Posterior cingulate gyrus (tissue), 11 donors: ENCODE measurements around the gene HTATSF1.

Experiments used
- DNase-seq, 10 donors: peaks; one replicate each; pipeline versions ENCODE4 v3.0.0 to v3.0.0-alpha.2; 2020 to 2021; ENCODE audit warnings: mixed read lengths in 3 of 10
- intact Hi-C: fragments of 100-400 bp; cut with DNase I; formaldehyde crosslinking; loops from one replicate; pipeline ENCODE4 v1.15.1; 2023

HTATSF1 gene

DNA sequence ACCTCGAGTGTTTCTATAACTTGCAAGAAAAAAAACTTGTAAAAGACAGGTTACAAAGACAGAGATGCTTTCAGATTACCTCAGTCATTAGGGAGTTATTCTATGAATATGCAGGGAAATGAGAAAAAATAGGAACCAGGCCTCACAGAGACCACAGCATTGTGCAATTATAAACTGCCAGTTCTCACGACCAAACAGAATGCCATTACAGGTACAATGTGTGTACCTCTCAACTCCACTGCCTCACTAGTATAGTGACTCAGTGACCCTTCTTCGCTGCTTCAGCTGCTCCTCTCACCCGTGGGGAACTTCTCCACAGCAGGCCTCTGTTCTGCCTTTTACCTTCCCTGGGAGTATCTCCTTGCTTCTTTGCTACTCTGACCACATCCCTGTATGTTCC is 2.3 kb upstream of the HTATSF1 start:
- intact Hi-C loops, result loop anchor here (5.0 kb wide), 1 partner anchor 523 kb away; the partner anchor contains the start of gene MMGT1
- no peak for DNase-seq

- intact Hi-C loops, result loop anchor here (5.0 kb wide), 1 partner anchor 524 kb away; the partner anchor contains the start of gene MMGT1
- DNase-seq, result no peak
Observed at GRCh38 chrX:136496186-136496763, 1.1 kb upstream of the HTATSF1 start.

- peak; percentile 53 to 95 (median 68) for DNase-seq
- intact Hi-C loops, result loop anchor here (5.0 kb wide), 1 partner anchor 525 kb away; the partner anchor contains the start of gene MMGT1
Observed at GRCh38 chrX:136496764-136497555, 432 bp upstream of the HTATSF1 start.

- intact Hi-C loops, result no loop called here
- no peak for DNase-seq
Observed at GRCh38 chrX:136519069-136519468, 21.7 kb downstream of the HTATSF1 start.

GRCh38 chrX:136523770-136524169 is 26.4 kb downstream of the HTATSF1 start:
- intact Hi-C loops, result no loop called here

DNA sequence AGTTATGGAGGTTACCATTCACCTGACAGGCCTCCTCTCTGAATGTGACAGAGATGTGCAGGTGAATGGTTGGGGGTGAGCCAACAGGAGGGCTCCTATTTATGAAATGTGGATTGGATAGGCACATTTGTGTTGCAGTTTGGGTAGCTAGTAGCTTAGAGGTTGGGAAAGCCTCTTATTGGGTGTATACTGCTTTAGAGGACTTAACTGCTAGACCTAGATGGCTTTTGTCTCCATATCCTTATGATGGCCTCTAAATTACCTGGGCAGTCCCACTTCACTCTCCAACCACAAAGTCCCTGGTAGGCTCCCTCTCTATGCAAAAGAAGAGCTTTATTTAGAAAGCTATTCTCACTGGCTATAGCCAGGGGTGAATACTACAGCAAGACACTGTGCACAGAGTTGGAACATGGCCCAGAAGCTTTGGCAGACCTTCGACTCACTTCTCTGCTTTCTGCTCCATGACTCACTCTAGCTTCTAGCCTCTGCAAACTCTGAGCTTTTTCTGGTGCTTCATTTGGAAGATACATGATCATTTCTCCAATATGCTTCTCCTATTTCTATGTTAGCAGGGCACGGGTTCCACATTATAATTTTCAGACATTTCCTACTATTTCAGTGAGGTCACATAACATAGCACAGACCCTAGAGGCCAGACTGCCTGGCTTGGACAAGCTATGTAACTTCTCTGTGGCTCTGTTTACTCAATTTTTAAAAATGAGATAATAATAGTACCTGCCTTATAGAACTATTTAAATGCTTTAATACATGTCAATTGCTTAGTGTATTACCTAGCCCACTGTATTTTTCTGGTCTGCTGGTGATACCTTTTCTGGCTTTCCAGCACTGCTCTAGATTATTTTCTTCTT is 28.6 kb downstream of the HTATSF1 start:
- peak in 6 of 10 donors; percentile 14 to 41 (median 24) for DNase-seq

More at GRCh38 chrX:136523770-136524169, 26.4 kb downstream of the HTATSF1 start:
- DNase-seq, result no peak

DNA sequence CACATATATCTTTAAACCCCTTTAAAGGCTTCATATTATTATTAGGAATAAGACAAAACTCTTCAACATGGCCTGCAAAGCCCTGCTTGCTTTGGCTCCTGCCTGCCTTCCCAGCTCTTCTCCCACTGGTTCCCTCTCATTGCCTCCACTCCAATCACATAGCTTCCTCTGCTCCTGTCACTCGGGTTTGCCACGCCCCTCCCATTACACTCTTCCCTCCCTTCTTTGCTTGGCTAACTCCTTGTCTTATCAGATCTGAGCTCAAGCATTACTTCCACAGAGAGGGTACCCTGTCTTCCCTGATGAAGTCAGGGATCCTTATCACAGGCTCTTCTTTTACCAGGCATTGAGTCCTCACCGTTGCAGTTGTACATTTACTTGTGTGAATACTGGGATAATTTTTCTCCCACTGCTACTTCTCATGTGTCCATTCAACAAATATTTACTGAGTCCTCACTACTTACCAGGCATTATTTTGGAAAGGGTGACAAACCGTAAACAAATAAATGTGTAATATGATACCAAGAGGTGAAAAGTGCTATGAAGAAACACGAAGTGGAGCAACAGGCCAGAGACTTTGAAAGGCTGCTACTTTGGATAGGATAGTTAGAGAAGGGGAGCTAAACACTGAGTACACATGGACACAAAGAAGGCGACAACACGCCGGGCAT is 31.4 kb downstream of the HTATSF1 start:
- DNase-seq, result no peak
- intact Hi-C loops, result no loop called here

More for the DNA sequence above, 28.6 kb downstream of the HTATSF1 start:
- intact Hi-C loops, result no loop called here

GRCh38 chrX:136529795-136530194 is 32.4 kb downstream of the HTATSF1 start:
- intact Hi-C loops, result no loop called here
- no peak for DNase-seq

DNA sequence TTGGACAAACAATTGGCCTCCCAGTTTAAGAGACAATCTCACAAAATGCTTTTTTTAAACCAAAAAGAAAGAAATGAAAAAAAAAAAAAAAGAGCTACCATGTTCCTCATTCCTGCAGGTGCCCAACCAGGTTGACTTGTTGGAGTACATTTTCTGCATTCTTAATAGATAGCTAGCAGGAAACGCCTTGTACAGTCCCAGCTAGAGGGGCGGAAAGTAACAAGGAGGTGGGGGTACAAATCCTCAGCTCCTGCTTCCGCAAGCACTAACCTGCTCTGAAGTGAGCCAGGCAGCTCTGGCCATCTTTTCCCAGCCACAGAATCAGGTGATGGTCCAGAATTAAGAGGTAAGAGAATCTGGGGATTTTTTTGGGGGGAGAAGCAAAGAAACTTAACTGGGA is 34.6 kb downstream of the HTATSF1 start, which contains the start of gene VGLL1:
Gene VGLL1, plus strand, starts transcription at position 265 of the 400 bp plus-strand sequence. CDS start 3,806 bp downstream, outside the sequence.
- intact Hi-C loops, result no loop called here
- DNase-seq, result no peak

DNA sequence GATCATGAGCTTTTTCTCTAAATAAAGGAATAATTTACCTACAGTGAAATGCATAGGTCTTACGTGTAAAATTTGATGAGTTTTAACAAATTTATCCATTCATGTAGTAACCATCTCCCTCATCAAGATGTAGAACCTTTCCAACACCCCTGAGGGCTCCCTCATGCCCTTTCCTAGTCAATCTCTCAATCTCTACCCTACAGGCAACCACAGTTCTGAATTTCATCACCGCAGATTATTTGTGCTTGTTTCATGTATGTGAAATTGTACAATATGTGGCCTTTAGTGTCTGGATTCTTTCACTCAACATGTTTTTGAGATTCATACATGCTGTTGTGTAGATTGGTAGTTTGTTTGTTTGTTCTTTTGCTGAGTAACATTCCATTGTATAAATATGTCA is 36.7 kb downstream of the HTATSF1 start:
- intact Hi-C loops, result no loop called here
- no peak for DNase-seq

GRCh38 chrX:136538811-136539210 is 41.4 kb downstream of the HTATSF1 start:
- intact Hi-C loops, result no loop called here
- no peak for DNase-seq

DNA sequence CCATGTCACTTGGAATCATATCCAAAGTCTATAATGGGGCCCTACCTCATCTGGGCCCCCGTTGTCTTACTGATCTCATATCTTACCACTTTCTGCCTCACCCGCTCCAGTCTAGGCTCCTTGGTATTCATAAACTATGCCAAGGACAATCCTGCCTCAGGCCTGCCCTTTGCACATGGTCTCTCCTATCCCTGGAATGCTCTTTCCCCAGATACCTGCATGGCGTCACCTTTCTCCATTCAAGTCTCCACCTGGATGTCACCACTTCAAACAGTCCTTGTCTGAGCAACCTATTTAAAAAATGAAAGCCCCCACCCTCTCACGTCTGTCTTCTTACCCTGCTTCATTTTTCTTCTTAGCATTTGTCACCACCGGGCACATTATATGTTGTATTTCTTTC is 42.8 kb downstream of the HTATSF1 start:
- intact Hi-C loops, result no loop called here
- no peak for DNase-seq

- intact Hi-C loops, result no loop called here
- DNase-seq, result no peak
Observed at GRCh38 chrX:136541294-136541693, 43.9 kb downstream of the HTATSF1 start.

DNA sequence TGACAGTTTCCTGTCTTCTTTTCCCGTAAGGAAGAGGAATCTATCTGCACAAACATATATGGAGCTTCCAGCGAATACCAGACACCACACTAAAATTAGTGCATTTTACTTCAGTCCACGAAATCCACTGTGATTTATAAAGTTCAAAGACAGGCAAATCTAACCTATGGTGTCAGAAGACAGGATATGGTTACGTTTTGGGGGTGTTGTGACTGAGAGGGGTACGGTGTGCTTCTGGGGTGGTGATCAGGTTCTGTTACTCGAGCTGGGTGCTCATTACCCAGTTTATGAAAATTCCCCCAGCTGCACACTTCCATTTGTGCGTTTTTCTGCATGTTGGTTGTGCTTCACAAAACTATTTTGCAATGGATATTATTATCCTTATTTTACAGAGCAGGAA is 44.9 kb downstream of the HTATSF1 start:
- intact Hi-C loops, result no loop called here
- DNase-seq, result no peak

- DNase-seq, result no peak
- intact Hi-C loops, result no loop called here
Observed at GRCh38 chrX:136546371-136546781, 49.0 kb downstream of the HTATSF1 start.

GRCh38 chrX:136549226-136549625 is 51.8 kb downstream of the HTATSF1 start:
- intact Hi-C loops, result no loop called here
- DNase-seq, result no peak

DNA sequence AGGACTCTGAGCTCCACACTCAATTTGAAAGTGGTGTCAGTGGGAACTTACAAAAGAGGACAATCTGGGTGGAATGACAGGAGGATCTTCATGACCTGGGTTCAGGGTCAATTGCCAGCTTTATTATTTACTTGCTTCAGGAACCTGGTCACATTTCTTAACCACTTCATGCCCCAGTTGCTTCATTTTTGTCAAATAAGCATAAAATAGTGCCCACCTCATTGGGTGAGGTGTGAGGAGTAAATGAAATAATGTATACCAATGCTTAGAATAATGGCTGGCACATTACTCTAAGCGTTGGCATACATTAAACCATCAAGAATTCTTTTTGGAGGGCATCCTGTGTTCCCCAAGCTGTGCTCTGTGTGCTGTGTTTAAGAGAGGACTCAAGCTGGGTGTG is 54.0 kb downstream of the HTATSF1 start:
- intact Hi-C loops, result no loop called here
- no peak for DNase-seq

- intact Hi-C loops, result no loop called here
- no peak for DNase-seq
Observed at GRCh38 chrX:136555694-136556093, 58.3 kb downstream of the HTATSF1 start.
